H1 (cell line): ENCODE data around the gene VWA5B2. TPM values are rescaled to one million over a fixed set of nuclear protein-coding genes. Genes with fewer than 3 reads are reported as not detected.

ENCODE experiments used
- CTCF ChIA-PET: fragments of 300-600 bp; sonication (Branson Sonifier 250); formaldehyde crosslinking; loops from one replicate; lab custom pipeline; 2021; ENCODE audit not compliant: partially characterized antibody; lab: Charles Lee
- POLR2A ChIA-PET: fragments of 300-600 bp; sonication (Branson Sonifier 250); formaldehyde crosslinking; loops from one replicate; lab custom pipeline; 2021; ENCODE audit warnings: inconsistent platforms; ENCODE audit not compliant: partially characterized antibody; lab: Charles Lee
- DNase-seq, 2 experiments: peaks; one replicate each; pipeline versions ENCODE4 v3.0.0 to v3.0.0-alpha.2; 2010 to 2022; ENCODE audit warnings: low spot score in 2 of 2, low read depth in 1 of 2, mixed read lengths in 1 of 2
- FAIRE-seq: peaks from 2 replicates; lab custom pipeline; 2011; peaks lifted over from hg19 to GRCh38; lab: Jason Lieb, UNC
- H2AFZ ChIP-seq: 2 replicates; pipeline ENCODE4 v1.8.1; 2012; ENCODE audit warnings: low read length, inconsistent platforms
- H2AK5ac ChIP-seq: 2 replicates; pipeline ENCODE4 v1.6.1; 2013; ENCODE audit warnings: low read depth, low read length
- H2BK120ac ChIP-seq: replicated peaks from 2 replicates; pipeline ENCODE3; 2013; ENCODE audit warnings: low read depth, low read length, inconsistent platforms
- H2BK12ac ChIP-seq: 2 replicates; pipeline ENCODE4 v1.6.1; 2013; ENCODE audit warnings: low read depth, low read length
- H2BK15ac ChIP-seq: 2 replicates; pipeline ENCODE4 v1.6.1; 2013; ENCODE audit warnings: low read length
- H2BK20ac ChIP-seq: 2 replicates; pipeline ENCODE4 v1.6.1; 2013; ENCODE audit warnings: low read length
- H2BK5ac ChIP-seq: 2 replicates; pipeline ENCODE4 v1.6.1; 2013; ENCODE audit warnings: low read depth, low read length
- H3K14ac ChIP-seq: 2 replicates; pipeline ENCODE4 v1.6.1; 2013; ENCODE audit warnings: inconsistent platforms; ENCODE audit not compliant: insufficient read length
- H3K18ac ChIP-seq: 2 replicates; pipeline ENCODE4 v1.6.1; 2013; ENCODE audit warnings: low read length; ENCODE audit errors: extremely low read depth
- H3K23ac ChIP-seq: 2 replicates; pipeline ENCODE4 v1.6.1; 2013; ENCODE audit warnings: inconsistent platforms; ENCODE audit not compliant: insufficient read length
- H3K23me2 ChIP-seq: 2 replicates; pipeline ENCODE4 v1.6.1; 2013; ENCODE audit warnings: low read depth, low read length
- H3K27ac ChIP-seq: 2 replicates; pipeline ENCODE4 v1.6.1; 2011; ENCODE audit warnings: low read depth, low read length, inconsistent platforms
- H3K27me3 ChIP-seq, 4 experiments: replicated peaks in 1 of 4; 1 replicate in 1 of 4; 2 replicates in 3 of 4; pipeline versions ENCODE4 v1.6.1 to v1.8.1; 2011 to 2013; ENCODE audit warnings: low read length in 3 of 4, mild to moderate bottlenecking in 3 of 4, inconsistent platforms in 2 of 4, mixed read lengths in 2 of 4, moderate library complexity in 1 of 4; ENCODE audit not compliant: control insufficient read depth in 3 of 4, insufficient read depth in 3 of 4; ENCODE audit errors: extremely low read depth in 1 of 4
- H3K36me3 ChIP-seq, 4 experiments: 2 replicates each; pipeline versions ENCODE4 v1.6.1 to v1.8.1; 2011 to 2013; ENCODE audit warnings: mild to moderate bottlenecking in 4 of 4, low read length in 3 of 4, moderate library complexity in 2 of 4, control low read depth in 1 of 4, inconsistent platforms in 1 of 4; ENCODE audit not compliant: insufficient read depth in 4 of 4, control insufficient read depth in 2 of 4
- H3K4ac ChIP-seq: replicated peaks from 2 replicates; pipeline ENCODE3; 2013; ENCODE audit warnings: low read length, low read depth, mixed read lengths, inconsistent platforms; ENCODE audit not compliant: insufficient read length
- H3K4me1 ChIP-seq, 4 experiments: replicated peaks in 1 of 4; 1 replicate in 1 of 4; 2 replicates in 3 of 4; pipeline versions ENCODE4 v1.6.1 to v1.8.1; 2011 to 2013; ENCODE audit warnings: low read length in 3 of 4, inconsistent platforms in 2 of 4, mixed read lengths in 1 of 4; ENCODE audit not compliant: insufficient read depth in 4 of 4, control insufficient read depth in 3 of 4
- H3K4me2 ChIP-seq, 2 experiments: 2 replicates each; pipeline versions ENCODE4 v1.6.1 to v1.8.1; 2011 to 2013; ENCODE audit warnings: low read depth in 2 of 2, low read length in 2 of 2, control low read depth in 1 of 2, inconsistent platforms in 1 of 2, mild to moderate bottlenecking in 1 of 2; ENCODE audit not compliant: insufficient read depth in 1 of 2
- H3K4me3 ChIP-seq, 4 experiments: fragments of 200-600, 300-600 bp in 1 of 4; sonication (generic), shearing (Covaris generic), sonication (Bioruptor Twin) in 1 of 4; 2 replicates each; pipeline versions ENCODE4 v1.5.1 to v1.8.1; 2011 to 2016; ENCODE audit warnings: low read length in 4 of 4, low read depth in 3 of 4, control low read depth in 2 of 4, inconsistent platforms in 2 of 4, mild to moderate bottlenecking in 2 of 4, mixed read lengths in 1 of 4, moderate library complexity in 1 of 4; ENCODE audit not compliant: insufficient read depth in 2 of 4; ENCODE audit errors: extremely low read depth in 1 of 4
- H3K56ac ChIP-seq: replicated peaks from 2 replicates; pipeline ENCODE3; 2013; ENCODE audit warnings: low read depth, mild to moderate bottlenecking, mixed read lengths, low read length, inconsistent platforms; ENCODE audit not compliant: insufficient read length
- H3K79me1 ChIP-seq: 2 replicates; pipeline ENCODE4 v1.6.1; 2013; ENCODE audit warnings: low read depth, low read length, control low read depth
- H3K79me2 ChIP-seq, 2 experiments: 2 replicates each; pipeline versions ENCODE4 v1.6.1 to v1.8.1; 2012 to 2013; ENCODE audit warnings: low read length in 2 of 2, mild to moderate bottlenecking in 2 of 2, inconsistent platforms in 1 of 2; ENCODE audit not compliant: insufficient read depth in 2 of 2, control insufficient read depth in 1 of 2
- H3K9ac ChIP-seq, 4 experiments: replicated peaks in 1 of 4; 1 replicate in 1 of 4; 2 replicates in 3 of 4; pipeline versions ENCODE4 v1.6.1 to v1.8.1; 2011 to 2013; ENCODE audit warnings: low read depth in 3 of 4, low read length in 3 of 4, control low read depth in 2 of 4, mild to moderate bottlenecking in 2 of 4, moderate library complexity in 2 of 4, inconsistent platforms in 1 of 4; ENCODE audit errors: extremely low read depth in 1 of 4
- H3K9me3 ChIP-seq, 2 experiments: 2 replicates each; pipeline versions ENCODE4 v1.6.1 to v1.8.1; 2012 to 2013; ENCODE audit warnings: mild to moderate bottlenecking in 2 of 2, moderate library complexity in 2 of 2, control low read depth in 1 of 2, inconsistent platforms in 1 of 2, low read depth in 1 of 2, low read length in 1 of 2, mixed read lengths in 1 of 2; ENCODE audit not compliant: insufficient read depth in 2 of 2
- H4K20me1 ChIP-seq, 2 experiments: replicated peaks in 1 of 2; 2 replicates each; pipeline versions ENCODE3 to v1.8.1; 2011 to 2013; ENCODE audit warnings: inconsistent platforms in 2 of 2, low read length in 2 of 2, mild to moderate bottlenecking in 1 of 2; ENCODE audit not compliant: insufficient read depth in 2 of 2, control insufficient read depth in 1 of 2
- H4K5ac ChIP-seq: 2 replicates; pipeline ENCODE4 v1.6.1; 2013; ENCODE audit warnings: low read length, low read depth, mixed read lengths, inconsistent platforms; ENCODE audit not compliant: insufficient read length
- H4K8ac ChIP-seq: 2 replicates; pipeline ENCODE4 v1.8.0; 2013; ENCODE audit warnings: mild to moderate bottlenecking, moderate library complexity, low read length, inconsistent platforms; ENCODE audit not compliant: insufficient read depth; ENCODE audit errors: extremely low read depth
- H4K91ac ChIP-seq: replicated peaks from 2 replicates; pipeline ENCODE3; 2013; ENCODE audit warnings: low read length, mixed read lengths, inconsistent platforms; ENCODE audit not compliant: insufficient read length
- ATF2 ChIP-seq: IDR thresholded peaks from 2 replicates; pipeline ENCODE4 v1.6.1; 2012; ENCODE audit warnings: low read length, inconsistent platforms
- CBX5 ChIP-seq: fragments of 300-800, 300-1000 bp; sonication (generic); IDR thresholded peaks from 2 replicates; pipeline ENCODE4 v1.7.1; 2016; ENCODE audit warnings: antibody characterized with exemption, low read length, low read depth
- CBX8 ChIP-seq: fragments of 300-800, 300-1000 bp; sonication (generic); IDR thresholded peaks from 2 replicates; pipeline ENCODE4 v1.7.1; 2016; ENCODE audit warnings: low read depth, low read length, borderline replicate concordance
- CREB1 ChIP-seq: IDR thresholded peaks from 2 replicates; pipeline ENCODE4 v1.6.1; 2012; ENCODE audit warnings: inconsistent platforms
- JUN ChIP-seq: IDR thresholded peaks from 2 replicates; pipeline ENCODE4 v1.6.1; 2011; ENCODE audit warnings: low read depth, mild to moderate bottlenecking, improper control_type of control experiment, low read length
- PHF8 ChIP-seq: fragments of 200-600 bp; sonication (generic); conservative IDR thresholded peaks from 2 replicates; pipeline ENCODE4 v1.7.1; 2012; ENCODE audit warnings: low read depth, mild to moderate bottlenecking, inconsistent platforms, low read length, moderate library complexity
- WGBS, 2 experiments: shearing (Covaris generic) in 1 of 2; methylation state at CpG; one replicate each; pipeline versions ENCODE4 v1.1.6 to v1.1.7; 2013 to 2015; ENCODE audit warnings: low lambda C conversion rate in 2 of 2, mixed read lengths in 2 of 2, inconsistent platforms in 1 of 2, low coverage in 1 of 2, missing lambda C conversion rate in 1 of 2; ENCODE audit not compliant: insufficient replicate concordance in 2 of 2, insufficient coverage in 1 of 2, insufficient read length in 1 of 2; ENCODE audit errors: extremely low coverage in 1 of 2, missing lambda C conversion rate in 1 of 2; 5-methylcytosine and 5-hydroxymethylcytosine counted together
- polyA plus RNA-seq, 7 experiments: library from polyadenylated mRNA; depleted of rRNA in 3 of 7; stranded (reverse) in 5 of 7; unstranded in 2 of 7; fragments of >200 nt in 5 of 7; fragments of 200-250 nt in 2 of 7; gene quantifications; 1 replicate in 5 of 7; 2 replicates in 1 of 7; 4 replicates in 1 of 7; pipeline versions ENCODE4 v1.2.1 to v1.2.3, GENCODE V29; 2011 to 2013; ENCODE audit warnings: missing spikeins in 2 of 7, mixed read lengths in 2 of 7
- total RNA-seq: library from RNA; stranded (reverse); fragmentation: NEBNext Ultra II Directional; extraction: Animal tissue kit (Norgen Biotek cat#: 25700); gene quantifications from 2 replicates; pipeline ENCODE4 v1.2.1, GENCODE V29; 2021

Gene VWA5B2
- total and polyA plus RNA-seq, 2 of the 8 experiments (the other 6 are each of a cell fraction or from before 2014, with no cell fraction given) = 0.53 to 0.56 TPM

GRCh38 chr3:184183679-184184078 lies 45.7 kb upstream of the VWA5B2 start:
- Histone ChIP-seq H3K36me3 (peaks cover 46 to 69% (median 53%) of the 10 kb centered on the region in 4 experiments), H3K14ac (no peak overlapping the region), H3K27me3 (no peaks in the 10 kb centered on the region; a peak in 1 of 7 replicates), H4K91ac (no peak overlapping the region), H3K9ac (no peak overlapping the region; a peak in 1 of 7 replicates), H3K79me2 (peaks cover 6 to 28% of the 10 kb centered on the region in 2 experiments; a peak in 3 of 4 replicates), H3K23ac (no peak overlapping the region), H3K4ac (no peak overlapping the region), H4K8ac (no peak overlapping the region), H2BK20ac (no peak overlapping the region), H2BK12ac (no peak overlapping the region), H3K4me1 (peaks cover 0 to 8% (median 5%) of the 10 kb centered on the region in 4 experiments; a peak in 6 of 7 replicates), H3K9me3 (no peaks in the 10 kb centered on the region), H3K79me1 (peaks cover 10% of the 10 kb centered on the region), H2BK5ac (no peak overlapping the region), H3K4me2 (no peak overlapping the region), H3K56ac (no peak overlapping the region), H2AFZ (no peak overlapping the region), H4K5ac (no peak overlapping the region), H3K18ac (no peak overlapping the region), H3K27ac (no peak overlapping the region), H2BK15ac (no peak overlapping the region), H3K4me3 (no peak overlapping the region), H3K23me2 (peaks cover 15% of the 10 kb centered on the region), H4K20me1 (peaks cover 0 to 21% of the 10 kb centered on the region in 2 experiments), H2BK120ac (no peak overlapping the region), H2AK5ac (no peak overlapping the region)
- ChIA-PET CTCF (interaction anchor here (0.9 to 1.9 kb wide), 9 partner anchors 11 to 106 kb away, joined by 3 to 13 read pairs (median 3); partner anchors contain the start of gene EEF1AKMT4), POLR2A (interaction anchor here (0.6 to 2.1 kb wide), 11 partner anchors 9 to 275 kb away, joined by 3 to 11 read pairs (median 6); partner anchors contain the start of genes AP2M1, DVL3 and EIF2B5)
- TF ChIP-seq CBX5 = no peak
- TF ChIP-seq ATF2 = no peak
- TF ChIP-seq CREB1 = no peak
- no peak for TF ChIP-seq CBX8
- TF ChIP-seq PHF8 = no peak
- TF ChIP-seq JUN = no peak
- DNase-seq (no peak), FAIRE-seq (no peak)
- WGBS, 2 experiments = 100% methylated on average over 5 of the region's 5 CpGs; no CpG with 5 or more reads in 1 of the 2 experiments
